ENCODE results near the gene NRF1.

Gene NRF1

GRCh38 chr7:129686063-129686462 lies 74.5 kb downstream of the NRF1 start:
- DNase-seq (ENCODE audit: low spot score), result no peak

- no peak for DNase-seq (ENCODE audit: low spot score)
These were observed 77.1 kb downstream of the NRF1 start for GRCh38 chr7:129688503-129689222.

GRCh38 chr7:129689995-129690581 lies 78.6 kb downstream of the NRF1 start:
- DNase-seq (ENCODE audit: low spot score), result no peak

- DNase-seq (ENCODE audit: low spot score), result no peak
These were observed 79.2 kb downstream of the NRF1 start for GRCh38 chr7:129690701-129691100.

- no peak for DNase-seq (ENCODE audit: low spot score)
These were observed 87.2 kb downstream of the NRF1 start for GRCh38 chr7:129698516-129699418.

- DNase-seq (ENCODE audit: low spot score), result no peak
These were observed 90.8 kb downstream of the NRF1 start for GRCh38 chr7:129702316-129702715.

GRCh38 chr7:129702761-129703338 lies 91.3 kb downstream of the NRF1 start:
- no peak for DNase-seq (ENCODE audit: low spot score)

GRCh38 chr7:129703751-129704150 lies 92.2 kb downstream of the NRF1 start:
- DNase-seq (ENCODE audit: low spot score), result no peak

GRCh38 chr7:129707910-129708499 lies 96.5 kb downstream of the NRF1 start:
- DNase-seq (ENCODE audit: low spot score), result no peak

GRCh38 chr7:129713544-129713943 lies 102.0 kb downstream of the NRF1 start:
- DNase-seq (ENCODE audit: low spot score), result no peak

- DNase-seq (ENCODE audit: low spot score), result no peak
These were observed 103.1 kb downstream of the NRF1 start for GRCh38 chr7:129714514-129715063.

GRCh38 chr7:129719980-129720732 lies 108.6 kb downstream of the NRF1 start:
- DNase-seq (ENCODE audit: low spot score), result no peak

- DNase-seq (ENCODE audit: low spot score), result no peak
These were observed 109.5 kb downstream of the NRF1 start for GRCh38 chr7:129721068-129721467.

GRCh38 chr7:129723679-129724078 lies 112.2 kb downstream of the NRF1 start:
- no peak for DNase-seq (ENCODE audit: low spot score)

GRCh38 chr7:129724796-129725195 lies 113.3 kb downstream of the NRF1 start:
- DNase-seq (ENCODE audit: low spot score), result no peak

- DNase-seq (ENCODE audit: low spot score), result no peak
These were observed 117.5 kb downstream of the NRF1 start for GRCh38 chr7:129728875-129729467.

- no peak for DNase-seq (ENCODE audit: low spot score)
These were observed 118.0 kb downstream of the NRF1 start for GRCh38 chr7:129729511-129729910.

- DNase-seq (ENCODE audit: low spot score), result no peak
These were observed 118.6 kb downstream of the NRF1 start for GRCh38 chr7:129730159-129730558.

- DNase-seq (ENCODE audit: low spot score), result no peak
These were observed 122.9 kb downstream of the NRF1 start for GRCh38 chr7:129734400-129734799.

- DNase-seq (ENCODE audit: low spot score), result no peak
These were observed 127.9 kb downstream of the NRF1 start for GRCh38 chr7:129739427-129739826.
